HepG2 (cell line): ENCODE results near the gene SYNPO.

Experiments
- EP300 ChIP-seq, 3 experiments: sonication (generic) in 1 of 3; formaldehyde crosslinking in 1 of 3; IDR thresholded peaks; 2 replicates each; pipeline versions ENCODE4 v1.5.1 to v1.6.1; 2011 to 2020; ENCODE audit warnings: low read depth in 2 of 3, low read length in 2 of 3, borderline replicate concordance in 1 of 3, improper control_type of control experiment in 1 of 3, mild to moderate bottlenecking in 1 of 3, missing genetic modification reagents in 1 of 3, moderate library complexity in 1 of 3
- GATAD2A ChIP-seq: IDR thresholded peaks from 2 replicates; pipeline ENCODE4 v1.6.1; 2016
- GPN1 ChIP-seq: sonication (generic); formaldehyde crosslinking; IDR thresholded peaks from 2 replicates; pipeline ENCODE4 v1.5.1; 2020; ENCODE audit warnings: missing genetic modification reagents, borderline replicate concordance
- NR0B2 ChIP-seq: sonication (generic); formaldehyde crosslinking; IDR thresholded peaks from 2 replicates; pipeline ENCODE4 v1.4.0; 2020; ENCODE audit warnings: mild to moderate bottlenecking, missing genetic modification reagents
- NR3C1 ChIP-seq: sonication (generic); formaldehyde crosslinking; IDR thresholded peaks from 2 replicates; pipeline ENCODE4 v1.4.0; 2020; ENCODE audit warnings: missing genetic modification reagents
- POLR2A ChIP-seq, 2 experiments: IDR thresholded peaks; 2 replicates each; pipeline ENCODE4 v1.6.1; 2011; ENCODE audit warnings: low read depth in 2 of 2, low read length in 2 of 2, mild to moderate bottlenecking in 1 of 2, moderate library complexity in 1 of 2; ENCODE audit not compliant: insufficient read depth in 1 of 2
- POLR2AphosphoS5 ChIP-seq: IDR thresholded peaks from 2 replicates; pipeline ENCODE4 v1.6.1; 2012; ENCODE audit warnings: low read depth, low read length
- ZBTB7B ChIP-seq: sonication (generic); formaldehyde crosslinking; IDR thresholded peaks from 2 replicates; pipeline ENCODE4 v1.4.0; 2020; ENCODE audit warnings: missing genetic modification reagents
- ZSCAN21 ChIP-seq: sonication (generic); formaldehyde crosslinking; IDR thresholded peaks from 2 replicates; pipeline ENCODE4 v1.8.0; 2022; ENCODE audit warnings: mild to moderate bottlenecking, missing genetic modification reagents, moderate library complexity, borderline replicate concordance

- no peak for TF ChIP-seq GPN1
- no peak for TF ChIP-seq POLR2AphosphoS5
- TF ChIP-seq ZSCAN21 = no peak
- no peak for TF ChIP-seq GATAD2A (CRISPR knock-in tag)
- TF ChIP-seq EP300 (IDR thresholded peaks at IDR 0.05; ENCODE audit: low read depth in 2 of 2, low read length in 2 of 2) = no peak
- TF ChIP-seq EP300 (CRISPR knock-in tag; IDR thresholded peaks at IDR 0.05; ENCODE audit: borderline replicate concordance) = no peak
- no peak for TF ChIP-seq NR3C1 (CRISPR knock-in tag)
- TF ChIP-seq POLR2A (IDR thresholded peaks at IDR 0.05; ENCODE audit: insufficient read depth in 1 of 2, low read depth in 2 of 2, low read length in 2 of 2) = no peak
- TF ChIP-seq ZBTB7B = no peak
- no peak for TF ChIP-seq NR0B2 (CRISPR knock-in tag)
Measured at GRCh38 chr5:150596313-150596712, 44.1 kb upstream of the SYNPO start.
